SKM-1 (cell line): ENCODE measurements around the gene ADPRH.

Source experiments
- DNase-seq: peaks from one replicate; lab custom pipeline; 2025; ENCODE audit not compliant: unreplicated experiment; lab: John Stamatoyannopoulos, UW

ADPRH gene

GRCh38 chr3:119627461-119627860 is 48.2 kb downstream of the ADPRH start:
- no peak for DNase-seq

- no peak for DNase-seq
Measured at GRCh38 chr3:119628390-119628789, 49.1 kb downstream of the ADPRH start.

GRCh38 chr3:119628816-119629445 is 49.6 kb downstream of the ADPRH start:
- no peak for DNase-seq

GRCh38 chr3:119630128-119630879 is 51.0 kb downstream of the ADPRH start:
- peak; percentile 36 for DNase-seq

- DNase-seq, result no peak
Measured at GRCh38 chr3:119630880-119631329, 51.6 kb downstream of the ADPRH start.

GRCh38 chr3:119631516-119631915 is 52.2 kb downstream of the ADPRH start:
- no peak for DNase-seq

- no peak for DNase-seq
Measured at GRCh38 chr3:119632216-119632615, 52.9 kb downstream of the ADPRH start.

GRCh38 chr3:119632829-119633228 is 53.5 kb downstream of the ADPRH start:
- no peak for DNase-seq

GRCh38 chr3:119635719-119636118 is 56.4 kb downstream of the ADPRH start:
- no peak for DNase-seq

GRCh38 chr3:119636249-119636648 is 57.0 kb downstream of the ADPRH start:
- DNase-seq, result no peak

- no peak for DNase-seq
Measured at GRCh38 chr3:119636891-119637611, 57.8 kb downstream of the ADPRH start.

GRCh38 chr3:119637679-119638477 is 58.6 kb downstream of the ADPRH start:
- DNase-seq, result no peak
